ENCODE results near the gene SNX21.

Gene SNX21

DNA sequence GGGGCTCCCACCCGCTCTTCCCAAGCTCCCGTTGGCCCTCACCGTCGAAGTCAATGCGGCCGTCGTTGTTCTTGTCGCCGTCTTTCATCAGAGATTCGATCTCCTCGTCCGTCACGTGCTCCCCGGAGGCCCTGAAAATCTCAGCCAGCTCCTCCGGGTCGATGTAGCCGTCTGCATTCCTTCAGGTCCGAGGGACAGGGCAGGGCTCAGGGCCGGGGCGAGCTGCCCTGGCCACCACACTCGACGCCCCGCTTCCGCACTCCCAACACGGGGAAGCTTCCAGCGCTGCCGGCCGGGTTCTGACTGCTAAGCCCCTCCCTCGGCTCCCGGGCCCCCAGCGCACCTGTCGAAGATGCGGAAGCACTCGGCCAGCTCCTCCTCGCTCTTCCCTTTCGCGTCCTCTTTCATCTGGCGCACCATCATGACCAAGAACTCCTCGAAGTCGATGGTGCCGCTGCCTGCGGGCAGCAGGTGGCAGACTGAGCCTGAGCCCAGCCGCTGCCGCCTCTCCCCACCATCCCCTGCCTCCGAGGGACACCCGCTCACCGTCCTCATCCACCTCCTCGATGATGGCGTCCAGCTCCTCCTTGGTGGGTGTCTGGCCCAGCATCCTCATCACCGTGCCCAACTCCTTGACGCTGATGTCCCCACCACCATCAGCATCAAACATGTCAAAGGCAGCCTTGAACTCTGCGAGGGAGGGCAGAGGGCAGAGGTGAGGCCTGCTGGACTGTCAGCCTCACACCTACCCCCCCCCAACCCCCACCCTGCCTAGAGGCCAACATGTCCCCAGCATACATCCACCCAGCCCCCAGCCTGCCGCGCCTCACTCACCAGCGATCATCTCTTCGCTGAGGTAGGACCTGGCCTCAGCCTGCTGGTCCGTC, 9.4 kb upstream of the SNX21 start:
- H3K9ac ChIP-seq (ENCODE audit: low read length) = peak overlapping the region; percentile 32

DNA sequence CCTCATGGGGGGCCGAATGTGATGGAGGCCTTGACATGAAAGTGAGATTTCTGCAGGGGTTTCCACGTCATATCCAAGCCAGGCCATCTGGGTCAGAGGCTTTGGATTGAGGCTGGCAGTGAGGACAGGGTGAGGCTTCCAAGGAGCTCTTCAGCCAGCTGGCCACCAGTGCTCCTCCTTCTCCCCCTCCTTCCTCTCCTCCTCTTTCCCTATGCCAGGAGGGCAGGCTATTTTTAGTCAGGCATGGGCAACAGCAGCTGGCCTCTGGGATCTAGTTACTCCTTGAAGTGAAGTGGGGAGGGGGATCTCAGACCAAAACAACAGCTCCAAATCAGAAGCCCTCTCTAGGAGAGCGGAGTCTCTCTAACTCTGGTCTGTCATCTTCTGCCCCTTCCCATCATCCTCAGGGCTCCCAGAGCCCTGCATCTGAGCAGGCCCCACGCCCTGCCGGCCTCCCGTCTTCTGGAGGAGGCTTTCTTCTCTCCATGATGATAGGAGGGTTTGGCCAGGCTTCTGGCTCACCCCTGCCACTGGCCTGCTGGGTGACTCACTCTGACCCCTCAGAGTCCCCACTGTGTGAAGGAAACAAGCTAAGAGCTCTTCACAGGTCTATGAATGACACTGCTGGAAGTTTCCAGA, 7.1 kb upstream of the SNX21 start:
- Histone ChIP-seq H3K9ac (ENCODE audit: low read length) (peak overlapping the region; percentile 64), H3K27me3 (ENCODE audit: control insufficient read depth in 1 of 2, insufficient read depth in 1 of 2, low read length in 2 of 2) (peaks cover 15 to 16% of the 10 kb centered on the region in 2 experiments), H3K23ac (ENCODE audit: low read length in 2 of 2) (no peak overlapping the region), H2AFZ (ENCODE audit: low read depth, low read length) (no peak overlapping the region), H2BK5ac (ENCODE audit: low read depth, low read length, poor library complexity, severe bottlenecking) (no peak overlapping the region), H3K9me3 (ENCODE audit: control insufficient read depth, low read length) (no peaks in the 10 kb centered on the region), H3K4me1 (ENCODE audit: control insufficient read depth, insufficient read depth, low read depth, low read length) (peaks cover 25% of the 10 kb centered on the region), H2BK15ac (ENCODE audit: low read depth, poor library complexity, severe bottlenecking) (no peak overlapping the region), H3K79me1 (replicated peaks; ENCODE audit: low read length, poor library complexity, severe bottlenecking) (no peaks in the 10 kb centered on the region), H3K27ac (ENCODE audit: low read length, poor library complexity, severe bottlenecking) (no peak overlapping the region), H3K36me3 (ENCODE audit: control insufficient read depth in 1 of 2, insufficient read depth in 2 of 2, low read depth in 1 of 2, low read length in 2 of 2) (no peaks in the 10 kb centered on the region), H2AK5ac (ENCODE audit: low read length, severe bottlenecking) (no peak overlapping the region), H3K4me2 (ENCODE audit: low read length, poor library complexity, severe bottlenecking) (no peak overlapping the region), H2BK12ac (ENCODE audit: low read length in 2 of 2) (peak overlapping the region in 1 of 2 experiments; percentile 60), H4K91ac (ENCODE audit: low read length) (no peak overlapping the region), H3K4me3 (ENCODE audit: insufficient read depth in 1 of 2, low read depth in 1 of 2, low read length in 2 of 2) (no peak overlapping the region), H4K8ac (ENCODE audit: low read length) (no peak overlapping the region), H3K14ac (ENCODE audit: low read length in 2 of 2) (no peak overlapping the region), H3K18ac (ENCODE audit: low read depth in 1 of 2, low read length in 2 of 2) (peak overlapping the region in 1 of 2 experiments; percentile 26), H3K4ac (ENCODE audit: low read depth in 1 of 2, low read length in 2 of 2) (no peak overlapping the region), H2BK120ac (ENCODE audit: low read depth, low read length) (no peak overlapping the region)
- WGBS = 62% methylated on average over 6 of the region's 6 CpGs
- peak; percentile 64 for DNase-seq

More for the DNA sequence above, 9.4 kb upstream of the SNX21 start:
- no peak overlapping the region for H2AK5ac ChIP-seq (ENCODE audit: low read length, severe bottlenecking)
- peaks cover 25% of the 10 kb centered on the region for H3K4me1 ChIP-seq (ENCODE audit: control insufficient read depth, insufficient read depth, low read depth, low read length)
- peak overlapping the region in 1 of 2 experiments; percentile 11 for H3K14ac ChIP-seq (ENCODE audit: low read length in 2 of 2)
- H2AFZ ChIP-seq (ENCODE audit: low read depth, low read length) = no peak overlapping the region
- H2BK15ac ChIP-seq (ENCODE audit: low read depth, poor library complexity, severe bottlenecking) = peak overlapping the region; percentile 30
- WGBS = 36% methylated on average over 57 of the region's 57 CpGs
- no peak overlapping the region for H2BK5ac ChIP-seq (ENCODE audit: low read depth, low read length, poor library complexity, severe bottlenecking)
- H2BK12ac ChIP-seq (ENCODE audit: low read length in 2 of 2) = peak overlapping the region in 1 of 2 experiments; percentile 58
- H3K4ac ChIP-seq (ENCODE audit: low read depth in 1 of 2, low read length in 2 of 2) = no peak overlapping the region
- H3K4me2 ChIP-seq (ENCODE audit: low read length, poor library complexity, severe bottlenecking) = no peak overlapping the region
- no peaks in the 10 kb centered on the region for H3K79me1 ChIP-seq (replicated peaks; ENCODE audit: low read length, poor library complexity, severe bottlenecking)
- peak overlapping the region in 1 of 2 experiments; percentile 60 for H3K23ac ChIP-seq (ENCODE audit: low read length in 2 of 2)
- H2BK120ac ChIP-seq (ENCODE audit: low read depth, low read length) = no peak overlapping the region
- H3K27me3 ChIP-seq (ENCODE audit: control insufficient read depth in 1 of 2, insufficient read depth in 1 of 2, low read length in 2 of 2) = peaks cover 15 to 16% of the 10 kb centered on the region in 2 experiments
- H3K9me3 ChIP-seq (ENCODE audit: control insufficient read depth, low read length) = no peaks in the 10 kb centered on the region
- peak overlapping the region in 1 of 2 experiments; percentile 60 for H3K4me3 ChIP-seq (ENCODE audit: insufficient read depth in 1 of 2, low read depth in 1 of 2, low read length in 2 of 2)
- peak overlapping the region in 1 of 2 experiments; percentile 49 for H3K18ac ChIP-seq (ENCODE audit: low read depth in 1 of 2, low read length in 2 of 2)
- no peak overlapping the region for H3K27ac ChIP-seq (ENCODE audit: low read length, poor library complexity, severe bottlenecking)
- peak overlapping the region; percentile 87 for H4K91ac ChIP-seq (ENCODE audit: low read length)
- DNase-seq = peak; percentile 33
- peak overlapping the region; percentile 61 for H4K8ac ChIP-seq (ENCODE audit: low read length)
- H3K36me3 ChIP-seq (ENCODE audit: control insufficient read depth in 1 of 2, insufficient read depth in 2 of 2, low read depth in 1 of 2, low read length in 2 of 2) = no peaks in the 10 kb centered on the region

DNA sequence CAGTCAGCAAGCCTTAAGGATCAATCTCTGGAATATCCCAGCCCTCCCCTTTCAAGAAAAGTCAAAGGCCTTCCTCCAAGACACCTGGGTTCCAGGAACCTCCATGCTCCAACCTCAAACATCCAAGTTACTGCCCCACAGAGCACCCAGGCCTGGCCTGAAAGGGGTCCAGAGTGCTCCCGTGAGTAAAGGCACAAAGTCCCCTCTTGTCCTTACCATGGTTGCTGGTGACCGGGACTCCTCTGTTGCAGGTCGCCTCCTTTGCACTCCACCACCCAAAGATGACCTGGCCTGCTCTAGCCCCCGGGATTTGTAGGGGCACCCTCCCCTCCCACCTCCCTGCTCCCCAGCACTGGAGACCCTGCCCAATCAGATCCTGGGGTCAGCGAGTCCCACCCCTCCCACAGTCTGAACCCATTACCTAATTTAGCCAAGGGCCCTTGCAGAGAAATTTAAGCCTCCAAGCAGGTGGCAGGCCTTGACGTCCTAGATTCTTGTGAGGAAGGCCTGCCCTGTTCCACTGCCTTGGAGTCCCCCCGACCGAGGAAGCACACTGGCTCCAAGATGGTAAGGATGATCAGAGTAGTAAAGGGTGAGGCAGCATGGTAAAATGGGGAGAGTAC, 6.5 kb upstream of the SNX21 start, which contains the start of gene TNNC2:
TNNC2 (minus strand) TSS at position 283 of the 623 bp plus-strand sequence; CDS start at position 219, 64 bp downstream.
- peaks cover 12 to 13% of the 10 kb centered on the region in 2 experiments for H3K27me3 ChIP-seq (ENCODE audit: control insufficient read depth in 1 of 2, insufficient read depth in 1 of 2, low read length in 2 of 2)
- H3K79me1 ChIP-seq (replicated peaks; ENCODE audit: low read length, poor library complexity, severe bottlenecking) = no peaks in the 10 kb centered on the region
- WGBS = 90% methylated on average over 8 of the region's 8 CpGs
- H4K8ac ChIP-seq (ENCODE audit: low read length) = no peak within 1 kb of the TSS
- peaks cover 25% of the 10 kb centered on the region for H3K4me1 ChIP-seq (ENCODE audit: control insufficient read depth, insufficient read depth, low read depth, low read length)
- no peak within 1 kb of the TSS for H3K27ac ChIP-seq (ENCODE audit: low read length, poor library complexity, severe bottlenecking)
- H4K91ac ChIP-seq (ENCODE audit: low read length) = no peak within 1 kb of the TSS
- H2AK5ac ChIP-seq (ENCODE audit: low read length, severe bottlenecking) = no peak within 1 kb of the TSS
- DNase-seq = no peak
- H2BK12ac ChIP-seq (ENCODE audit: low read length in 2 of 2) = peak within 1 kb of the TSS in 1 of 2 experiments; percentile 60
- H3K4me2 ChIP-seq (ENCODE audit: low read length, poor library complexity, severe bottlenecking) = no peak within 1 kb of the TSS
- peak within 1 kb of the TSS in 1 of 2 experiments; percentile 26 for H3K18ac ChIP-seq (ENCODE audit: low read depth in 1 of 2, low read length in 2 of 2)
- H3K9ac ChIP-seq (ENCODE audit: low read length) = peak within 1 kb of the TSS; percentile 64
- no peak within 1 kb of the TSS for H2AFZ ChIP-seq (ENCODE audit: low read depth, low read length)
- no peaks in the 10 kb centered on the region for H3K36me3 ChIP-seq (ENCODE audit: control insufficient read depth in 1 of 2, insufficient read depth in 2 of 2, low read depth in 1 of 2, low read length in 2 of 2)
- H2BK5ac ChIP-seq (ENCODE audit: low read depth, low read length, poor library complexity, severe bottlenecking) = no peak within 1 kb of the TSS
- no peak within 1 kb of the TSS for H3K14ac ChIP-seq (ENCODE audit: low read length in 2 of 2)
- no peak within 1 kb of the TSS for H3K4me3 ChIP-seq (ENCODE audit: insufficient read depth in 1 of 2, low read depth in 1 of 2, low read length in 2 of 2)
- no peaks in the 10 kb centered on the region for H3K9me3 ChIP-seq (ENCODE audit: control insufficient read depth, low read length)
- H3K4ac ChIP-seq (ENCODE audit: low read depth in 1 of 2, low read length in 2 of 2) = no peak within 1 kb of the TSS
- H2BK15ac ChIP-seq (ENCODE audit: low read depth, poor library complexity, severe bottlenecking) = no peak within 1 kb of the TSS
- no peak within 1 kb of the TSS for H2BK120ac ChIP-seq (ENCODE audit: low read depth, low read length)
- no peak within 1 kb of the TSS for H3K23ac ChIP-seq (ENCODE audit: low read length in 2 of 2)

All from mesenchymal stem cell (in vitro differentiated cells and primary cell).